CD4-positive, alpha-beta T cell treated with Interleukin-2 at 100 ng/mL for 4 hours (primary cell): ENCODE results near the gene DLX1.
"Not testable (repeated sequence)": the region's sequence is repeated elsewhere in the genome, so short reads cannot be mapped to it uniquely, and the experiment has no call there.

Source experiments
- DNase-seq: peaks from one replicate; pipeline ENCODE4 v3.0.0-alpha.2; 2020; ENCODE audit warnings: low spot score

The DLX1 gene

GRCh38 chr2:172085460-172086159 is at the start of gene DLX1:
TSS of gene DLX1 (plus strand) at chr2:172085507. CDS start at chr2:172085678, 171 bp downstream.
- no peak for DNase-seq

GRCh38 chr2:172038121-172038520 is 47.2 kb upstream of the DLX1 start:
- DNase-seq = no peak

GRCh38 chr2:172038604-172039003 is 46.7 kb upstream of the DLX1 start:
- DNase-seq = no peak

GRCh38 chr2:172039011-172039704 is 46.1 kb upstream of the DLX1 start:
- no peak for DNase-seq

GRCh38 chr2:172040311-172040710 is 45.0 kb upstream of the DLX1 start:
- DNase-seq = no peak

- DNase-seq = no peak
Observed at GRCh38 chr2:172046080-172046678, 39.1 kb upstream of the DLX1 start.

- no peak for DNase-seq
Observed at GRCh38 chr2:172046866-172047565, 38.3 kb upstream of the DLX1 start.

GRCh38 chr2:172047566-172048507 is 37.5 kb upstream of the DLX1 start:
- DNase-seq = no peak

- DNase-seq = no peak
Observed at GRCh38 chr2:172048508-172049503, 36.5 kb upstream of the DLX1 start.

- DNase-seq = no peak
Observed at GRCh38 chr2:172049567-172050120, 35.7 kb upstream of the DLX1 start.

GRCh38 chr2:172050479-172051125 is 34.7 kb upstream of the DLX1 start:
- DNase-seq = no peak

GRCh38 chr2:172052000-172052983 is 33.0 kb upstream of the DLX1 start:
- DNase-seq = no peak

GRCh38 chr2:172053486-172053885 is 31.8 kb upstream of the DLX1 start:
- no peak for DNase-seq

GRCh38 chr2:172056293-172056692 is 29.0 kb upstream of the DLX1 start:
- DNase-seq = no peak

- DNase-seq = no peak
Observed at GRCh38 chr2:172058660-172059059, 26.6 kb upstream of the DLX1 start.

- DNase-seq = not testable (repeated sequence)
Observed at GRCh38 chr2:172060118-172060517, 25.2 kb upstream of the DLX1 start.

- no peak for DNase-seq
Observed at GRCh38 chr2:172062402-172063004, 22.8 kb upstream of the DLX1 start.

- DNase-seq = no peak
Observed at GRCh38 chr2:172063446-172063845, 21.9 kb upstream of the DLX1 start.
